Pancreas (tissue), 10 donors: ENCODE measurements around the gene SORCS2. TPM values are rescaled to one million over a fixed set of nuclear protein-coding genes. Genes with fewer than 3 reads are reported as not detected.

Experiments
- ATAC-seq, 4 donors: fragments of 200-7000 bp; cut with Tn5 transposase; one replicate each; pipeline versions ENCODE4 v1.8.0 to v1.9.1; 2020; ENCODE audit warnings: mild to moderate bottlenecking in 4 of 4, moderate library complexity in 4 of 4
- DNase-seq, 6 donors: peaks; one replicate each; pipeline ENCODE4 v3.0.0-alpha.2; 2020
- FAIRE-seq: peaks from 2 replicates; lab custom pipeline; 2012; peaks lifted over from hg19 to GRCh38; lab: Jason Lieb, UNC
- H3K27ac ChIP-seq, 4 donors: fragments of 200-600 bp; sonication (generic); 1 replicate in 3 of 4; 2 replicates in 1 of 4; pipeline versions ENCODE4 v1.5.0 to v1.8.0; 2020
- H3K27me3 ChIP-seq, 4 donors: fragments of 200-600 bp; one replicate each; pipeline ENCODE4 v1.8.0; 2021
- H3K36me3 ChIP-seq, 3 donors: fragments of 200-600 bp; sonication (generic) in 1 of 3; one replicate each; pipeline versions ENCODE4 v1.5.0 to v1.8.0; 2020 to 2021
- H3K4me1 ChIP-seq, 3 donors: fragments of 200-600 bp; one replicate each; pipeline ENCODE4 v1.8.0; 2021
- H3K4me3 ChIP-seq, 4 donors: fragments of 200-600 bp; sonication (generic) in 2 of 4; one replicate each; pipeline versions ENCODE4 v1.5.0 to v1.8.0; 2020 to 2021
- H3K9me3 ChIP-seq, 4 donors: fragments of 200-600 bp; one replicate each; pipeline ENCODE4 v1.8.0; 2021
- CTCF ChIP-seq, 4 donors: fragments of 200-600 bp; sonication (generic) in 3 of 4; IDR thresholded peaks; one replicate each; pipeline versions ENCODE4 v1.5.0 to v1.8.0; 2021; ENCODE audit warnings: antibody characterized with exemption in 4 of 4
- WGBS, 2 donors: extraction: QIAGEN DNeasy Blood & Tissue Kit; methylation state at CpG; one replicate each; pipeline ENCODE4 v1.1.7; 2013; 5-methylcytosine and 5-hydroxymethylcytosine counted together
- intact Hi-C, 3 donors: fragments of 100-400 bp; cut with DNase I; formaldehyde crosslinking; loops; one replicate each; pipeline versions ENCODE4 v1.11.1 to v1.14.2; 2022
- polyA plus RNA-seq, 2 donors: library from polyadenylated mRNA; stranded (reverse); fragments of 200-250 nt; gene quantifications; one replicate each; pipeline ENCODE4 v1.2.3, GENCODE V29; 2013
- total RNA-seq, 6 donors: library from RNA; stranded (reverse); fragmentation: NEBNext Ultra II Directional in 4 of 6; extraction: Animal tissue kit (Norgen Biotek cat#: 25700) in 4 of 6; gene quantifications; one replicate each; pipeline versions ENCODE4 v1.2.1 to v1.2.4, GENCODE V29; 2021 to 2023
- donor health status: healthy with polysubstance abuse.
- donor health status: DM: no; HTN: no; CAD: no; lungs with moderate emphysema.
- donor health status: DM: no; HTN: no; CAD: no.
- donor health status: control.
- donor health status: control.
- donor health status: Bipolar disorder and iron deficiency.
- donor health status: DM: yes; HTN: yes; CAD: no.
- donor health status: DM: no; HTN: no; CAD: no.
- donor health status: DM: no; HTN: no; CAD: no.
- donor health status: DM: yes; HTN: yes; CAD: no.

The SORCS2 gene
- total and polyA plus RNA-seq, 8 donors, result 0.14 to 1.7 (median 0.42) TPM

- no peaks in the 10 kb centered on the region for H3K9me3 ChIP-seq
- WGBS, 2 donors, result 74 to 83% methylated on average over 12 of the region's 12 CpGs
- H3K4me3 ChIP-seq, result no peak overlapping the region
- DNase-seq (peak in 1 of 6 donors; percentile 38), ATAC-seq (no peak), FAIRE-seq (no peak)
- no peaks in the 10 kb centered on the region for H3K36me3 ChIP-seq
- no peaks in the 10 kb centered on the region for H3K4me1 ChIP-seq
- H3K27me3 ChIP-seq, result no peaks in the 10 kb centered on the region
- intact Hi-C loops, result no loop called here
- TF ChIP-seq CTCF (IDR thresholded peaks at IDR 0.05), result no peak
- no peak overlapping the region for H3K27ac ChIP-seq
Measured at GRCh38 chr4:7540206-7540605, 347.9 kb downstream of the SORCS2 start.

DNA sequence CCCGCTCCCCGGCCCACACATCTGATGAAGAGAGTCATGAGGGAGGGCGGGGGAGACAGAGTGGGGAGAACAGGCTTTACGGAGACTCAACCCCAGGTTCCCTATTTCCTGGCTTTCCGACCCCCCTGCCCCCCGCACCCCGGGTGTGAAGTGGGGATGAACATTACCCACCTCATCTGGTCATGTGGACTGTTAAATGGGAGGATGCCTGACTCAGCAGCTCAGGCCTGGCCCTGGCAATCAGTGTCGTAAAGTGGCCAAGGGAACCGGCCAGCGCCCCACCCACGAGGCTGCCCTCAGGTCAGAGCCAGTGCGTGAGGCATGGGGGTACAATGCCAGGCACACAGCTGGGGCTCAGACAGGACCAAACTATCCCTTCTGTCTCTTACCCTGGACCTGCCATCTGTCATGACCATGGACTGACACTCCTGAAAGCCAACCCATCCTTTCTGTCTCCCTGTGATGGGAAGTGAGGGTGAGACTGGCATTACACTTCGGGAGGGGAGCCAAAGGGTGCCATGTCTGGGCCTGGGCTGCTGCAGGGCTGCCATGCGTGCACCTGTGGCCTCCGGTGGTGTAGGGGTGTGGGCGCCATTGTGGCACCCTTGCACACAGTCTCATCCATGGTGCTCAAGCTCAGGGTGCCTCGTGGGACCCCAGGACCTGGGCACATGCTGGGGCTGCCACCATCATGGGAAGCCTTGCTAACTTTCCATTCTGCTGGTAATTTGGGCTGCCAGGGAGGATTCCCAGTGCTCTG lies 348.5 kb downstream of the SORCS2 start:
- Histone ChIP-seq H3K4me1 (no peaks in the 10 kb centered on the region), H3K27ac (no peak overlapping the region), H3K27me3 (no peaks in the 10 kb centered on the region), H3K9me3 (no peaks in the 10 kb centered on the region), H3K4me3 (no peak overlapping the region), H3K36me3 (no peaks in the 10 kb centered on the region)
- DNase-seq (peak in 1 of 6 donors; percentile 42), ATAC-seq (no peak), FAIRE-seq (no peak)
- TF ChIP-seq CTCF (IDR thresholded peaks at IDR 0.05), result no peak
- WGBS, 2 donors, result 81 to 86% methylated on average over 17 of the region's 17 CpGs
- intact Hi-C loops, result no loop called here

- no peak overlapping the region for H3K27ac ChIP-seq
- ATAC-seq (no peak), FAIRE-seq (no peak), DNase-seq (no peak)
- WGBS, 2 donors, result 58 to 78% methylated on average over 8 of the region's 8 CpGs
- H3K4me3 ChIP-seq, result no peak overlapping the region
- H3K36me3 ChIP-seq, result no peaks in the 10 kb centered on the region
- H3K4me1 ChIP-seq, result no peaks in the 10 kb centered on the region
- intact Hi-C loops, result no loop called here
- no peak for TF ChIP-seq CTCF (IDR thresholded peaks at IDR 0.05)
- H3K27me3 ChIP-seq, result no peaks in the 10 kb centered on the region
- H3K9me3 ChIP-seq, result no peaks in the 10 kb centered on the region
Measured at GRCh38 chr4:7541414-7541810, 349.1 kb downstream of the SORCS2 start.

DNA sequence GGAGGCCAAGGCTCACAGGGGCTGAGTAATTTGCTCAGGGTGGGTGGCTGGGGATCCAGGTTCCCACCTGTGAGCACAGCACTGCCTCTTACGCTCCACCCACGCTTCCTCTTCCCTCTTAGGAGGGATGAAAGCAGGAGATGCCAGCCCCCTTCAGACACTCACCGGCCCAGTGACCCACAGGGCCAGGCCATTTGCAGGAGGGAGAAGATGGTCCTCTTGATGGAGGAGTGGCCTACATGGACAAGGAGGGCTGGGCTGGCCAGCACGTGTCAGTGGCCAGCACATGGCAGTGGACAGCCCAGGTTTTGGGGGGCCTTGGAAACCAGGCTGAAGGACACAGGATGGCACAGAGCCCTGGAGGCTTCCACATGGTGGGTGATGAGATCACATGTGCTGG lies 350.4 kb downstream of the SORCS2 start:
- FAIRE-seq (no peak), ATAC-seq (no peak), DNase-seq (peak in 1 of 6 donors; percentile 2)
- WGBS, 2 donors, result 70 to 82% methylated on average over 4 of the region's 4 CpGs
- no peaks in the 10 kb centered on the region for H3K27me3 ChIP-seq
- no peaks in the 10 kb centered on the region for H3K9me3 ChIP-seq
- no peak overlapping the region for H3K27ac ChIP-seq
- no peaks in the 10 kb centered on the region for H3K4me1 ChIP-seq
- H3K4me3 ChIP-seq, result no peak overlapping the region
- no peak for TF ChIP-seq CTCF (IDR thresholded peaks at IDR 0.05)
- intact Hi-C loops, result no loop called here
- no peaks in the 10 kb centered on the region for H3K36me3 ChIP-seq

GRCh38 chr4:7546152-7546808 lies 353.9 kb downstream of the SORCS2 start:
- no peak for TF ChIP-seq CTCF (IDR thresholded peaks at IDR 0.05)
- H3K36me3 ChIP-seq, result no peaks in the 10 kb centered on the region
- WGBS, 2 donors, result 56 to 58% methylated on average over 18 of the region's 18 CpGs
- H3K27ac ChIP-seq, result no peak overlapping the region
- no peak for FAIRE-seq
- no peaks in the 10 kb centered on the region for H3K4me1 ChIP-seq
- intact Hi-C loops, result no loop called here
- DNase-seq, result peak in 1 of 6 donors; percentile 11
- H3K4me3 ChIP-seq, result no peak overlapping the region
- no peaks in the 10 kb centered on the region for H3K9me3 ChIP-seq
- ATAC-seq, result no peak
- no peaks in the 10 kb centered on the region for H3K27me3 ChIP-seq
